SK-N-MC (cell line): ENCODE results near the gene ZNF385A.

Experiments
- EZH2 ChIP-seq: fragments of 200-600 bp; sonication (generic); IDR thresholded peaks from one replicate; pipeline ENCODE4 v1.6.1; 2017; ENCODE audit warnings: antibody characterized with exemption
- FOXP2 ChIP-seq: optimal IDR thresholded peaks from 2 replicates; pipeline ENCODE3; 2011; ENCODE audit warnings: mild to moderate bottlenecking, moderate library complexity; ENCODE audit not compliant: insufficient read depth; ENCODE audit errors: extremely low read length, control extremely low read depth
- POLR2AphosphoS5 ChIP-seq: IDR thresholded peaks from 2 replicates; pipeline ENCODE4 v1.6.1; 2012; ENCODE audit warnings: mild to moderate bottlenecking, low read depth, low read length, borderline replicate concordance

DNA sequence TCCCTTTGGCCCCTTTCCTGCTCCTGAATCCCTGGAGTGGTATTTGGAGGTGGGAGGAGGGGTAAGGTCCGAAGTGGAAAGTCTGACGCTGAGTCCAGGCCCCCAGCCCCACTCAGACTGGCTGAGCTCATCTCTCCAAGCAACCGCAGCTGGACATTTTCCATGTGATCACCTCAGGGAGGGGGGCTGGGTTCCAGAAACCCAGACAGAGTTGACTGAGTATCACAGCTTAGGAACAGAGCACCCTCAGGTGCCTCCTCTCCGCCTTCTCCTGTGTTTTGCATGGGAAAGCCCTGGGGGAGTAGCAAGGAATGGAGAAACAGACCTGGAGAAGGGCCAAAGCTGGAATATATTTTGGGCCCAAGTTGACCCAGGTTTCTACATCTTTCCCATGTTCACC lies 42.6 kb upstream of the ZNF385A start:
- TF ChIP-seq POLR2AphosphoS5 (no peak), EZH2 (no peak), FOXP2 (no peak)
